BE2C (cell line): ENCODE measurements around the gene GNMT.

Experiments used
- DNase-seq: peaks from one replicate; pipeline ENCODE4 v3.0.0-alpha.2; 2020
- H3K27me3 ChIP-seq: fragments of 250-450 bp; sonication (Bioruptor Pico); 2 replicates; pipeline ENCODE4 v1.5.1; 2020; ENCODE audit warnings: mild to moderate bottlenecking
- H3K36me3 ChIP-seq: fragments of 250-450 bp; sonication (Bioruptor Pico); 2 replicates; pipeline ENCODE4 v1.5.1; 2020; ENCODE audit warnings: mild to moderate bottlenecking
- H3K4me1 ChIP-seq: fragments of 250-450 bp; sonication (Bioruptor Pico); 2 replicates; pipeline ENCODE4 v1.5.1; 2020
- H3K4me3 ChIP-seq: 2 replicates; pipeline ENCODE4 v1.5.1; 2011; ENCODE audit warnings: low read depth, low read length
- H3K9me3 ChIP-seq: fragments of 250-450 bp; sonication (Bioruptor Pico); 2 replicates; pipeline ENCODE4 v1.5.1; 2020
- CTCF ChIP-seq: IDR thresholded peaks from 2 replicates; pipeline ENCODE4 v1.5.1; 2012; ENCODE audit warnings: mild to moderate bottlenecking, low read depth, low read length

Gene GNMT

GRCh38 chr6:43001843-43002242 lies 41.3 kb downstream of the GNMT start:
- Histone ChIP-seq H3K9me3 (no peaks in the 10 kb centered on the region), H3K4me1 (no peaks in the 10 kb centered on the region), H3K27me3 (no peaks in the 10 kb centered on the region), H3K36me3 (peaks cover 3% of the 10 kb centered on the region; the same call in 1 of the 2 replicates), H3K4me3 (no peak overlapping the region)
- no peak for DNase-seq
- no peak for TF ChIP-seq CTCF

- no peak overlapping the region for H3K4me3 ChIP-seq
- no peaks in the 10 kb centered on the region for H3K9me3 ChIP-seq
- TF ChIP-seq CTCF, result no peak
- peaks cover 41% of the 10 kb centered on the region for H3K36me3 ChIP-seq
- H3K27me3 ChIP-seq, result no peaks in the 10 kb centered on the region
- no peaks in the 10 kb centered on the region for H3K4me1 ChIP-seq
- DNase-seq, result no peak
Measured at GRCh38 chr6:43005844-43006243, 45.3 kb downstream of the GNMT start.

GRCh38 chr6:43006251-43006650 lies 45.7 kb downstream of the GNMT start:
- TF ChIP-seq CTCF, result no peak
- no peaks in the 10 kb centered on the region for H3K4me1 ChIP-seq
- DNase-seq, result no peak
- no peaks in the 10 kb centered on the region for H3K9me3 ChIP-seq
- no peaks in the 10 kb centered on the region for H3K27me3 ChIP-seq
- peaks cover 45% of the 10 kb centered on the region for H3K36me3 ChIP-seq
- H3K4me3 ChIP-seq, result no peak overlapping the region

GRCh38 chr6:43007126-43007525 lies 46.6 kb downstream of the GNMT start:
- peaks cover 50% of the 10 kb centered on the region for H3K36me3 ChIP-seq
- H3K9me3 ChIP-seq, result no peaks in the 10 kb centered on the region
- TF ChIP-seq CTCF, result no peak
- no peak for DNase-seq
- H3K27me3 ChIP-seq, result no peaks in the 10 kb centered on the region
- H3K4me3 ChIP-seq, result no peak overlapping the region
- no peaks in the 10 kb centered on the region for H3K4me1 ChIP-seq

GRCh38 chr6:43009124-43009523 lies 48.6 kb downstream of the GNMT start:
- H3K36me3 ChIP-seq, result peaks cover 50% of the 10 kb centered on the region
- H3K9me3 ChIP-seq, result no peaks in the 10 kb centered on the region
- DNase-seq, result peak; percentile 76
- no peaks in the 10 kb centered on the region for H3K27me3 ChIP-seq
- TF ChIP-seq CTCF, result peak; percentile 71
- H3K4me1 ChIP-seq, result no peaks in the 10 kb centered on the region
- no peak overlapping the region for H3K4me3 ChIP-seq

GRCh38 chr6:43011207-43011606 lies 50.7 kb downstream of the GNMT start:
- Histone ChIP-seq H3K36me3 (peaks cover 50% of the 10 kb centered on the region), H3K4me1 (no peaks in the 10 kb centered on the region), H3K27me3 (no peaks in the 10 kb centered on the region), H3K4me3 (no peak overlapping the region), H3K9me3 (no peaks in the 10 kb centered on the region)
- DNase-seq, result no peak
- TF ChIP-seq CTCF, result no peak
